Ammon's horn (tissue), 1 donor: ENCODE measurements around the gene PCGF6.
"Not testable (repeated sequence)": the region's sequence is repeated elsewhere in the genome, so short reads cannot be mapped to it uniquely, and the experiment has no call there.

Experiments
- DNase-seq: peaks from one replicate; pipeline ENCODE4 v3.0.0-alpha.2; 2016; ENCODE audit warnings: low spot score

PCGF6 gene

GRCh38 chr10:103350517-103351260, at the start of gene PCGF6:
Gene PCGF6 (minus strand): TSS chr10:103351140. CDS start chr10:103351066, 74 bp downstream.
- DNase-seq: peak; percentile 84

- no peak for DNase-seq
These were observed 46.4 kb upstream of the PCGF6 start for GRCh38 chr10:103397191-103397825.

- DNase-seq: no peak
These were observed 45.8 kb upstream of the PCGF6 start for GRCh38 chr10:103396789-103397087.

GRCh38 chr10:103396067-103396788, 45.3 kb upstream of the PCGF6 start, which contains the start of the genes ATP5MK and PDCD11:
Gene ATP5MK (minus strand): TSS chr10:103396475. CDS start chr10:103392457, 4,018 bp downstream.
Gene PDCD11 (plus strand): TSS chr10:103396626. CDS start chr10:103398427, 1,801 bp downstream.
- peak; percentile 99 for DNase-seq

- DNase-seq: no peak
These were observed 44.8 kb upstream of the PCGF6 start for GRCh38 chr10:103395754-103396066.

- no peak for DNase-seq
These were observed 43.2 kb upstream of the PCGF6 start for GRCh38 chr10:103394180-103394579.

GRCh38 chr10:103382769-103383168, 31.8 kb upstream of the PCGF6 start:
- no peak for DNase-seq

- no peak for DNase-seq
These were observed 23.3 kb upstream of the PCGF6 start for GRCh38 chr10:103374263-103374662.

GRCh38 chr10:103373544-103373943, 22.6 kb upstream of the PCGF6 start:
- no peak for DNase-seq

GRCh38 chr10:103367782-103368518, 17.0 kb upstream of the PCGF6 start, which contains the start of gene TAF5:
Gene TAF5 (plus strand): TSS chr10:103367976. CDS start chr10:103367990, 14 bp downstream.
- peak; percentile 97 for DNase-seq

GRCh38 chr10:103367379-103367781, 16.4 kb upstream of the PCGF6 start:
- DNase-seq: peak; percentile 2

- not testable (repeated sequence) for DNase-seq
These were observed 9.9 kb upstream of the PCGF6 start for GRCh38 chr10:103360791-103361190.

- not testable (repeated sequence) for DNase-seq
These were observed 8.6 kb upstream of the PCGF6 start for GRCh38 chr10:103359493-103359892.

- no peak for DNase-seq
These were observed 5.1 kb upstream of the PCGF6 start for GRCh38 chr10:103355906-103356599.

- DNase-seq: not testable (repeated sequence)
These were observed 3.6 kb upstream of the PCGF6 start for GRCh38 chr10:103354567-103354966.

- DNase-seq: no peak
These were observed 2.3 kb upstream of the PCGF6 start for GRCh38 chr10:103353281-103353680.

GRCh38 chr10:103350175-103350516, 794 bp downstream of the PCGF6 start:
- no peak for DNase-seq

- DNase-seq: no peak
These were observed 14.6 kb downstream of the PCGF6 start for GRCh38 chr10:103336370-103336769.

GRCh38 chr10:103334567-103334966, 16.4 kb downstream of the PCGF6 start:
- DNase-seq: no peak

- peak; percentile 4 for DNase-seq
These were observed 16.9 kb downstream of the PCGF6 start for GRCh38 chr10:103333934-103334520.

GRCh38 chr10:103327906-103328305, 23.0 kb downstream of the PCGF6 start:
- DNase-seq: no peak
